GM18867 (cell line): Measurements from ENCODE around the gene TMEM119.
A peak's percentile ranks its signal among the peaks of the same experiment; 100 is the strongest.

Source experiments
- ATAC-seq: cut with Tn5 transposase; IDR thresholded peaks from one replicate; pipeline ENCODE4 v1.9.1; 2021; ENCODE audit warnings: mild to moderate bottlenecking, moderate library complexity; ENCODE audit not compliant: unreplicated experiment

The TMEM119 gene

GRCh38 chr12:108616941-108617858 is 19.3 kb upstream of the TMEM119 start:
- peak; percentile 71 for ATAC-seq

- no peak for ATAC-seq
Measured at GRCh38 chr12:108616359-108616758, 18.5 kb upstream of the TMEM119 start.

GRCh38 chr12:108615918-108616317 is 18.0 kb upstream of the TMEM119 start:
- no peak for ATAC-seq

- no peak for ATAC-seq
Measured at GRCh38 chr12:108614639-108615038, 16.8 kb upstream of the TMEM119 start.

GRCh38 chr12:108614041-108614440 is 16.2 kb upstream of the TMEM119 start:
- no peak for ATAC-seq

GRCh38 chr12:108613548-108613947 is 15.7 kb upstream of the TMEM119 start:
- no peak for ATAC-seq

GRCh38 chr12:108612788-108613282 is 15.0 kb upstream of the TMEM119 start:
- ATAC-seq, result no peak

- no peak for ATAC-seq
Measured at GRCh38 chr12:108611884-108612415, 14.1 kb upstream of the TMEM119 start.

- no peak for ATAC-seq
Measured at GRCh38 chr12:108610856-108611605, 13.1 kb upstream of the TMEM119 start.

GRCh38 chr12:108610336-108610815 is 12.5 kb upstream of the TMEM119 start:
- ATAC-seq, result no peak

- no peak for ATAC-seq
Measured at GRCh38 chr12:108609537-108610335, 11.9 kb upstream of the TMEM119 start.

GRCh38 chr12:108608616-108609015 is 10.7 kb upstream of the TMEM119 start:
- no peak for ATAC-seq

GRCh38 chr12:108607981-108608600 is 10.2 kb upstream of the TMEM119 start:
- no peak for ATAC-seq

- no peak for ATAC-seq
Measured at GRCh38 chr12:108606492-108606891, 8.6 kb upstream of the TMEM119 start.

- no peak for ATAC-seq
Measured at GRCh38 chr12:108605690-108606406, 8.0 kb upstream of the TMEM119 start.

GRCh38 chr12:108605000-108605689 is 7.3 kb upstream of the TMEM119 start:
- ATAC-seq, result no peak

GRCh38 chr12:108604208-108604941 is 6.5 kb upstream of the TMEM119 start:
- no peak for ATAC-seq

GRCh38 chr12:108603743-108604142 is 5.9 kb upstream of the TMEM119 start:
- ATAC-seq, result no peak
